Measurements from ENCODE around the gene DNAAF3.

GRCh38 chr19:55137915-55138314, 28.5 kb downstream of the DNAAF3 start:
- TF ChIP-seq, protein P1, sequence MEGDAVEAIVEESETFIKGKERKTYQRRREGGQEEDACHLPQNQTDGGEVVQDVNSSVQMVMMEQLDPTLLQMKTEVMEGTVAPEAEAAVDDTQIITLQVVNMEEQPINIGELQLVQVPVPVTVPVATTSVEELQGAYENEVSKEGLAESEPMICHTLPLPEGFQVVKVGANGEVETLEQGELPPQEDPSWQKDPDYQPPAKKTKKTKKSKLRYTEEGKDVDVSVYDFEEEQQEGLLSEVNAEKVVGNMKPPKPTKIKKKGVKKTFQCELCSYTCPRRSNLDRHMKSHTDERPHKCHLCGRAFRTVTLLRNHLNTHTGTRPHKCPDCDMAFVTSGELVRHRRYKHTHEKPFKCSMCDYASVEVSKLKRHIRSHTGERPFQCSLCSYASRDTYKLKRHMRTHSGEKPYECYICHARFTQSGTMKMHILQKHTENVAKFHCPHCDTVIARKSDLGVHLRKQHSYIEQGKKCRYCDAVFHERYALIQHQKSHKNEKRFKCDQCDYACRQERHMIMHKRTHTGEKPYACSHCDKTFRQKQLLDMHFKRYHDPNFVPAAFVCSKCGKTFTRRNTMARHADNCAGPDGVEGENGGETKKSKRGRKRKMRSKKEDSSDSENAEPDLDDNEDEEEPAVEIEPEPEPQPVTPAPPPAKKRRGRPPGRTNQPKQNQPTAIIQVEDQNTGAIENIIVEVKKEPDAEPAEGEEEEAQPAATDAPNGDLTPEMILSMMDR (IDR thresholded peaks at IDR 0.05): no peak
- no peak for TF ChIP-seq POLR2A (IDR thresholded peaks at IDR 0.05)

All from prostate gland (tissue), 2 donors.